D341Med (cell line): ENCODE measurements around the gene TIAM2.

ENCODE experiments used
- DNase-seq: peaks from one replicate; pipeline ENCODE4 v3.0.0; 2012; ENCODE audit warnings: low spot score

TIAM2 gene

GRCh38 chr6:155024391-155025027 lies 29.4 kb downstream of the TIAM2 start:
- no peak for DNase-seq

- DNase-seq = no peak
Observed at GRCh38 chr6:155026022-155026705, 31.0 kb downstream of the TIAM2 start.

- no peak for DNase-seq
Observed at GRCh38 chr6:155026706-155027045, 31.6 kb downstream of the TIAM2 start.

- DNase-seq = no peak
Observed at GRCh38 chr6:155030148-155030720, 35.1 kb downstream of the TIAM2 start.

- no peak for DNase-seq
Observed at GRCh38 chr6:155031091-155031490, 36.0 kb downstream of the TIAM2 start.

GRCh38 chr6:155033021-155033791 lies 38.1 kb downstream of the TIAM2 start:
- DNase-seq = no peak

- no peak for DNase-seq
Observed at GRCh38 chr6:155036907-155037306, 41.8 kb downstream of the TIAM2 start.

GRCh38 chr6:155038104-155038503 lies 43.0 kb downstream of the TIAM2 start:
- DNase-seq = no peak

- no peak for DNase-seq
Observed at GRCh38 chr6:155038527-155038926, 43.4 kb downstream of the TIAM2 start.

GRCh38 chr6:155039618-155040017 lies 44.5 kb downstream of the TIAM2 start:
- no peak for DNase-seq

- DNase-seq = peak; percentile 44
Observed at GRCh38 chr6:155040154-155040553, 45.0 kb downstream of the TIAM2 start.

GRCh38 chr6:155040901-155041650 lies 46.0 kb downstream of the TIAM2 start:
- no peak for DNase-seq

GRCh38 chr6:155041741-155042279 lies 46.7 kb downstream of the TIAM2 start:
- DNase-seq = no peak

- no peak for DNase-seq
Observed at GRCh38 chr6:155042983-155043382, 47.9 kb downstream of the TIAM2 start.

- no peak for DNase-seq
Observed at GRCh38 chr6:155045561-155046404, 50.7 kb downstream of the TIAM2 start.

- no peak for DNase-seq
Observed at GRCh38 chr6:155047523-155047922, 52.4 kb downstream of the TIAM2 start.

- DNase-seq = no peak
Observed at GRCh38 chr6:155050311-155050710, 55.2 kb downstream of the TIAM2 start.

GRCh38 chr6:155054491-155055250 lies 59.6 kb downstream of the TIAM2 start:
- no peak for DNase-seq

- no peak for DNase-seq
Observed at GRCh38 chr6:155055729-155056128, 60.6 kb downstream of the TIAM2 start.

- no peak for DNase-seq
Observed at GRCh38 chr6:155056756-155057155, 61.6 kb downstream of the TIAM2 start.
